Type B pancreatic cell (in vitro differentiated cells): ENCODE data around the gene PBOV1. TPM values are rescaled to one million over a fixed set of nuclear protein-coding genes. Genes with fewer than 3 reads are reported as not detected.

ENCODE experiments used
- DNase-seq: peaks from one replicate; pipeline ENCODE4 v3.0.0; 2021; ENCODE audit warnings: mixed read lengths; ENCODE audit not compliant: unreplicated experiment; ENCODE audit errors: extremely low spot score
- H3K27ac Mint-ChIP-seq: 2 replicates; pipeline ENCODE4 v1.8.0; 2021; ENCODE audit warnings: mild to moderate bottlenecking, mixed read lengths
- H3K27me3 Mint-ChIP-seq: 2 replicates; pipeline ENCODE4 v1.8.0; 2021; ENCODE audit warnings: mixed read lengths
- H3K36me3 Mint-ChIP-seq: 2 replicates; pipeline ENCODE4 v1.8.0; 2021; ENCODE audit warnings: mixed read lengths
- H3K4me1 Mint-ChIP-seq: one replicate; pipeline ENCODE4 v1.8.0; 2021; ENCODE audit warnings: mixed read lengths; ENCODE audit not compliant: unreplicated experiment
- H3K4me3 Mint-ChIP-seq: 2 replicates; pipeline ENCODE4 v1.8.0; 2021; ENCODE audit warnings: mild to moderate bottlenecking, mixed read lengths
- H3K9me3 Mint-ChIP-seq: 2 replicates; pipeline ENCODE4 v1.8.0; 2021; ENCODE audit warnings: mixed read lengths
- total RNA-seq: library from RNA; stranded (reverse); gene quantifications from 2 replicates; pipeline ENCODE4 v1.2.1, GENCODE V29; 2021; ENCODE audit warnings: low replicate concordance
- TF ChIP-seq, protein P1 (sequence below): fragments of 200-600 bp; sonication (generic); conservative IDR thresholded peaks from 2 replicates; pipeline ENCODE4 v1.5.0; 2021; ENCODE audit warnings: antibody characterized with exemption, mild to moderate bottlenecking

PBOV1 gene
- total RNA-seq, 1 donor from 2014 or later = not detected

DNA sequence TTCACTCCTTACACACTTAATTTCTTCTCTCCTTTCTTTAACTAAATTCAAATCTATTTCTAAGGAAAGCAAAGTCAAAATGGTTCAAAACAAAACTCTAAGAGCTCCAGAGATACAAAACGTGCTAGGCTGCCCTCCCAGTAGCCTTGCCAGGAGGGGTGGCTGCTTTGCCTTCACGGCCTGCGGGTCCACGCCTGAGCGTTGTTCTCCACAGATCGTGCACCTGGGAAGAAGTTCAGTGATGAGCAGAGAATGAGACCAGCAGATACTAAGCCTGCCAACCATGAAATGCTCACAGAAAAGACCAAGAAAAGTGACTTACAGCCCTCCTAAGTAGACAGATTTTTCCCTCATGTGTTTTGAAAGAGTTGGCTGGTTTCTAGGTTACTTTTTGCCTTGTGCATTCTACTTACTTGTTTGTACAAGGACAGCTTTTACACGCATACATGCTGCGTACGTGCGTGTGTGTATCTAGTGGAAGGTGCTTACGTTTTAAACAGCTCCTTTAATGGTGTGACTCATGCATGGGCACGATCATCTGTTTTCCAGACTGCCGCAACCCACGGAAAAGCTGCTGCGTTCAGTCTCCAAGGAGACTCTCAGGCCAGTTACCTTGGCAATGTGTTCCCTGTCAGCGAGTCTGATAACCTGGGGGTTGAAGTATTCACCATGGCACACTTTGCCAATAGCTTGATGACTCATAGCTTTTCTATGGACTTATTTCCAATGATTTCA is 32.4 kb upstream of the PBOV1 start:
- Mint-ChIP-seq H3K36me3 (peaks cover 8% of the 10 kb centered on the region), H3K4me3 (no peak overlapping the region), H3K27ac (peak overlapping the region; percentile 75)

DNA sequence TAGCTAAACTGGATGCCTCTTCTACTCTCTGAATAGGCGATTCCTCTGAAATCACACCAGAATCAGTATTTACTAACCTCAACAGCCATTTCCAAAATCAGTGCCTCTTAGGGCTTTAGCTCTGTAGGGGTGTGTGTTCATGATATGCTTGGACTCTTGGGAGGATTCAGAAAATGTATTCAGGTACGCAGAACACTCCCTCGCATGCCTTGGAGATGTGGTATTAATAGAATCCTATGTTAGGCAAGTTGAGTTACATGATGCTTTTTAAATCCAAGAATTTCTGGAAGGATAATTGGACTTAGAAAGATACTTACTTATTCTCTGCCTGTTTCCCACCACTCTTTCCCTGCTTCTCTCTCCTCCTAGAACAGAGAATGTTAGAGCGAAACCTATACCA is 31.8 kb upstream of the PBOV1 start:
- H3K4me3 Mint-ChIP-seq = no peak overlapping the region
- H3K27me3 Mint-ChIP-seq = no peaks in the 10 kb centered on the region
- no peaks in the 10 kb centered on the region for H3K9me3 Mint-ChIP-seq
- no peak for DNase-seq
- peaks cover 10% of the 10 kb centered on the region for H3K4me1 Mint-ChIP-seq
- H3K36me3 Mint-ChIP-seq = peaks cover 8% of the 10 kb centered on the region
- TF ChIP-seq, protein P1, sequence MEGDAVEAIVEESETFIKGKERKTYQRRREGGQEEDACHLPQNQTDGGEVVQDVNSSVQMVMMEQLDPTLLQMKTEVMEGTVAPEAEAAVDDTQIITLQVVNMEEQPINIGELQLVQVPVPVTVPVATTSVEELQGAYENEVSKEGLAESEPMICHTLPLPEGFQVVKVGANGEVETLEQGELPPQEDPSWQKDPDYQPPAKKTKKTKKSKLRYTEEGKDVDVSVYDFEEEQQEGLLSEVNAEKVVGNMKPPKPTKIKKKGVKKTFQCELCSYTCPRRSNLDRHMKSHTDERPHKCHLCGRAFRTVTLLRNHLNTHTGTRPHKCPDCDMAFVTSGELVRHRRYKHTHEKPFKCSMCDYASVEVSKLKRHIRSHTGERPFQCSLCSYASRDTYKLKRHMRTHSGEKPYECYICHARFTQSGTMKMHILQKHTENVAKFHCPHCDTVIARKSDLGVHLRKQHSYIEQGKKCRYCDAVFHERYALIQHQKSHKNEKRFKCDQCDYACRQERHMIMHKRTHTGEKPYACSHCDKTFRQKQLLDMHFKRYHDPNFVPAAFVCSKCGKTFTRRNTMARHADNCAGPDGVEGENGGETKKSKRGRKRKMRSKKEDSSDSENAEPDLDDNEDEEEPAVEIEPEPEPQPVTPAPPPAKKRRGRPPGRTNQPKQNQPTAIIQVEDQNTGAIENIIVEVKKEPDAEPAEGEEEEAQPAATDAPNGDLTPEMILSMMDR = no peak
- H3K27ac Mint-ChIP-seq = peak overlapping the region; percentile 75

More for the DNA sequence above, 32.4 kb upstream of the PBOV1 start:
- H3K4me1 Mint-ChIP-seq = peaks cover 10% of the 10 kb centered on the region
- no peaks in the 10 kb centered on the region for H3K9me3 Mint-ChIP-seq
- TF ChIP-seq, protein P1 = no peak
- no peaks in the 10 kb centered on the region for H3K27me3 Mint-ChIP-seq
- no peak for DNase-seq

DNA sequence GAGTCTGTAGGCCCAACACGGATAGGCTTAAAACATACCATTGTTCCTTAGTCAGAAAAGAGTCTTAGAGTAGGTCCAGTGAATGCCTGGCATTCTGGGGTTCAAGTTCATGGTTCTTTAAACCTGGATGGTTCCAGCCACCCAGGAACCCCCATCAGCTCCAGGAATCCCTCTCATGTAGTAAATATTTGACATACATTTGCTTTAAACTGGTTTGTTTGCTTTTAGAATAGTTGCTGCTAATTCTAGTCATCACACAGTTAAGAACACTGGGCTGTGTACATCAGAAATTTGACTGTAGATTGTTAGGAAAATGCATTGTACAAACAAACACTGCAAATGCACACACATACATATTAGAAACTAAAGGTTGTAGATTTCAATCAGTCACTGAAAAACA is 30.6 kb upstream of the PBOV1 start:
- no peak for DNase-seq
- H3K4me1 Mint-ChIP-seq = peaks cover 10% of the 10 kb centered on the region
- H3K9me3 Mint-ChIP-seq = no peaks in the 10 kb centered on the region
- TF ChIP-seq, protein P1 = no peak
- H3K27ac Mint-ChIP-seq = no peak overlapping the region
- H3K36me3 Mint-ChIP-seq = peaks cover 8% of the 10 kb centered on the region
- no peaks in the 10 kb centered on the region for H3K27me3 Mint-ChIP-seq
- no peak overlapping the region for H3K4me3 Mint-ChIP-seq

DNA sequence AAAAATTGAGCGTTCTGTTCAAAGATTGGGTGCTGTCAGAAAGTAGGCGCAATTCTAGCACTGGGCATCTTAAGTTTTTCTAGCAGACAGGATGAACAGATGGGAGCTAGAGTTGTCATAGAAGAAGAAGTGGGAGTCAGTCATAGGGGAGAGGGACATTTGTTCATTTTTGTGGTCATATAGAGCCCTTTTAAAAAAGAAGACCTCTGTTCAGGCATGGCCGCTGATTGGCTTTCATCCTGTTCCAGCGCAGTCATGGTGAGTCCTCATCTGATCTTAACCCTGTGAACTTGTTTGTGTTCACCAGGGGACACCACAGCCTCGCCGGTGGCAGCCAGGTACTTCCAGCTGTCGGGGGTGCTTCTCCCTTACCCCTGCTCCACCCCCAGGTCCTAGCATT is 29.7 kb upstream of the PBOV1 start:
- H3K27ac Mint-ChIP-seq = no peak overlapping the region
- no peak for DNase-seq
- peaks cover 8% of the 10 kb centered on the region for H3K36me3 Mint-ChIP-seq
- TF ChIP-seq, protein P1 = no peak
- no peaks in the 10 kb centered on the region for H3K9me3 Mint-ChIP-seq
- peaks cover 10% of the 10 kb centered on the region for H3K4me1 Mint-ChIP-seq
- H3K4me3 Mint-ChIP-seq = no peak overlapping the region
- no peaks in the 10 kb centered on the region for H3K27me3 Mint-ChIP-seq

DNA sequence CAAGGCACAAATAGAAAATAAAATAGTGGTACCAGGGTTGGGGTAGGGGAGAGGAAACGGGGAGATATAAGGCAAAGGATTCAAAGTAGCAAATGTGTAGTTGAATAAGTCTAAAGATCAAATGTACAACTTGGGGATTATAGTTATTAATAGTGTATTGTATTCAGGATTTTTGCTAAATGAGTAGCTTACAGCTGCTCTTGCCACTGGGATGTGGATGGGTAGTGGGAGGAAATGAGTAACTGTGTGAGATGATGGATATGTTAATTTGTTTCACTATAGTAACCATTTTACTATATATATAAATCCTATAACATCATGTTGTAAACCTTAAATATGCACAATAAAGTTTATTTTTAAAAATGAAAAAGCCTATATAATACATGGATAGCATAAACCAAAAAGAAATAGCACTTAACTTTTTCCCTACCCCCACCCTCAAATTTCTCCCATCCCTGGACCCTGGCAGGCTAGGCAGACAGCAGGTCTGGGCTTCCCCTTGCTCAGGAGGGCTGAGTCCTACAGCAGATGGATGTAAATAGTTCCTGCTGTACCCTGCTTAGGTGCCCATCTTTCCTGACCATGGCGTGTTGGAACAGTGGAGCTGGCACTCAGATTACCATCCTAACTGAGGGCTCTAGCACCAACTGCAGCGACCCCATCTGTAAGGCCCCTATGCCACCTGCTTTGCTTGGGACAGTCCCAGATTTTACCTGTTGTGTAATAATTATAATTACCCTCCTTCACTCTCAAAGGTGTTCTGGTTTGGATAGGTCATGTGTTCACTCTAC is 28.6 kb upstream of the PBOV1 start:
- TF ChIP-seq, protein P1 = no peak
- H3K9me3 Mint-ChIP-seq = no peaks in the 10 kb centered on the region
- peaks cover 10% of the 10 kb centered on the region for H3K4me1 Mint-ChIP-seq
- no peaks in the 10 kb centered on the region for H3K27me3 Mint-ChIP-seq
- no peak overlapping the region for H3K4me3 Mint-ChIP-seq
- H3K36me3 Mint-ChIP-seq = peaks cover 8% of the 10 kb centered on the region
- no peak overlapping the region for H3K27ac Mint-ChIP-seq
- DNase-seq = no peak
